Activated CD8-positive, alpha-beta memory T cell treated with anti-CD3 and anti-CD28 coated beads, Interleukin-2, amount 50 U/mL, for 4 hours (primary cell): ENCODE data around the gene TGFBR3.

Source experiments
- DNase-seq: peaks from one replicate; pipeline ENCODE4 v3.0.0-alpha.2; 2020

Gene TGFBR3

GRCh38 chr1:91776068-91776794 is 109.7 kb downstream of the TGFBR3 start:
- no peak for DNase-seq

GRCh38 chr1:91775227-91775626 is 110.7 kb downstream of the TGFBR3 start:
- no peak for DNase-seq

- DNase-seq, result no peak
Observed at GRCh38 chr1:91774520-91775203, 111.3 kb downstream of the TGFBR3 start.

- no peak for DNase-seq
Observed at GRCh38 chr1:91771717-91772116, 114.2 kb downstream of the TGFBR3 start.

- no peak for DNase-seq
Observed at GRCh38 chr1:91770667-91771268, 115.2 kb downstream of the TGFBR3 start.

- DNase-seq, result no peak
Observed at GRCh38 chr1:91769742-91770141, 116.2 kb downstream of the TGFBR3 start.

- DNase-seq, result no peak
Observed at GRCh38 chr1:91768786-91769725, 116.9 kb downstream of the TGFBR3 start.

- no peak for DNase-seq
Observed at GRCh38 chr1:91768120-91768519, 117.8 kb downstream of the TGFBR3 start.

GRCh38 chr1:91766883-91767282 is 119.1 kb downstream of the TGFBR3 start:
- no peak for DNase-seq

GRCh38 chr1:91765880-91766443 is 120.0 kb downstream of the TGFBR3 start:
- no peak for DNase-seq

- DNase-seq, result no peak
Observed at GRCh38 chr1:91765293-91765692, 120.7 kb downstream of the TGFBR3 start.

- DNase-seq, result no peak
Observed at GRCh38 chr1:91764471-91765115, 121.4 kb downstream of the TGFBR3 start.

GRCh38 chr1:91763252-91763651 is 122.7 kb downstream of the TGFBR3 start:
- DNase-seq, result no peak

GRCh38 chr1:91761295-91761721 is 124.6 kb downstream of the TGFBR3 start:
- DNase-seq, result no peak

GRCh38 chr1:91760512-91760911 is 125.4 kb downstream of the TGFBR3 start:
- no peak for DNase-seq

GRCh38 chr1:91759076-91759475 is 126.9 kb downstream of the TGFBR3 start:
- DNase-seq, result no peak

- no peak for DNase-seq
Observed at GRCh38 chr1:91757763-91758460, 128.0 kb downstream of the TGFBR3 start.

- no peak for DNase-seq
Observed at GRCh38 chr1:91755702-91756287, 130.2 kb downstream of the TGFBR3 start.

GRCh38 chr1:91754816-91755580 is 131.0 kb downstream of the TGFBR3 start:
- no peak for DNase-seq

- DNase-seq, result no peak
Observed at GRCh38 chr1:91754348-91754747, 131.6 kb downstream of the TGFBR3 start.
